NCI-H524 (cell line): Measurements from ENCODE around the gene PSMD13.
A peak's percentile ranks its signal among the peaks of the same experiment; 100 is the strongest.
"Not testable (repeated sequence)": the region's sequence is repeated elsewhere in the genome, so short reads cannot be mapped to it uniquely, and the experiment has no call there.

Experiments
- DNase-seq, 2 experiments: peaks; one replicate each; lab custom pipeline; 2025; lab: John Stamatoyannopoulos, UW

PSMD13 gene

GRCh38 chr11:218815-219593 lies 17.8 kb upstream of the PSMD13 start:
- no peak for DNase-seq

GRCh38 chr11:220641-221215 lies 16.0 kb upstream of the PSMD13 start:
- not testable (repeated sequence) for DNase-seq

- DNase-seq, result no peak
These were observed 15.2 kb upstream of the PSMD13 start for GRCh38 chr11:221539-221938.

GRCh38 chr11:221998-222789 lies 14.6 kb upstream of the PSMD13 start:
- DNase-seq, result no peak

- no peak for DNase-seq
These were observed 13.6 kb upstream of the PSMD13 start for GRCh38 chr11:223026-223789.

GRCh38 chr11:223884-224283 lies 12.9 kb upstream of the PSMD13 start:
- DNase-seq, result no peak

GRCh38 chr11:224424-224823 lies 12.4 kb upstream of the PSMD13 start:
- no peak for DNase-seq

GRCh38 chr11:225734-226453 lies 10.9 kb upstream of the PSMD13 start:
- DNase-seq, result no peak

GRCh38 chr11:227824-228379 lies 8.9 kb upstream of the PSMD13 start:
- no peak for DNase-seq

- DNase-seq, result no peak
These were observed 6.3 kb upstream of the PSMD13 start for GRCh38 chr11:230431-230830.

GRCh38 chr11:232783-233565 lies 3.8 kb upstream of the PSMD13 start:
- no peak for DNase-seq

GRCh38 chr11:235180-235579 lies 1.6 kb upstream of the PSMD13 start:
- DNase-seq, result no peak

- DNase-seq, result no peak
These were observed 1.2 kb upstream of the PSMD13 start for GRCh38 chr11:235609-235996.

- peak; percentile 45 to 64 for DNase-seq
These were observed 591 bp upstream of the PSMD13 start, which contains the start of gene SIRT3 for GRCh38 chr11:235997-236773. SIRT3 (minus strand) TSS chr11:236342; CDS start chr11:236328, 14 bp downstream.

GRCh38 chr11:238346-238745 lies 1.6 kb downstream of the PSMD13 start:
- not testable (repeated sequence) for DNase-seq

GRCh38 chr11:240315-240714 lies 3.5 kb downstream of the PSMD13 start:
- no peak for DNase-seq

- DNase-seq, result no peak
These were observed 4.9 kb downstream of the PSMD13 start for GRCh38 chr11:241634-242033.

GRCh38 chr11:244376-244775 lies 7.6 kb downstream of the PSMD13 start:
- no peak for DNase-seq

GRCh38 chr11:249062-249461 lies 12.3 kb downstream of the PSMD13 start:
- no peak for DNase-seq

- DNase-seq, result no peak
These were observed 13.5 kb downstream of the PSMD13 start for GRCh38 chr11:250274-250673.
